ENCODE results near the gene AATF.

The AATF gene

DNA sequence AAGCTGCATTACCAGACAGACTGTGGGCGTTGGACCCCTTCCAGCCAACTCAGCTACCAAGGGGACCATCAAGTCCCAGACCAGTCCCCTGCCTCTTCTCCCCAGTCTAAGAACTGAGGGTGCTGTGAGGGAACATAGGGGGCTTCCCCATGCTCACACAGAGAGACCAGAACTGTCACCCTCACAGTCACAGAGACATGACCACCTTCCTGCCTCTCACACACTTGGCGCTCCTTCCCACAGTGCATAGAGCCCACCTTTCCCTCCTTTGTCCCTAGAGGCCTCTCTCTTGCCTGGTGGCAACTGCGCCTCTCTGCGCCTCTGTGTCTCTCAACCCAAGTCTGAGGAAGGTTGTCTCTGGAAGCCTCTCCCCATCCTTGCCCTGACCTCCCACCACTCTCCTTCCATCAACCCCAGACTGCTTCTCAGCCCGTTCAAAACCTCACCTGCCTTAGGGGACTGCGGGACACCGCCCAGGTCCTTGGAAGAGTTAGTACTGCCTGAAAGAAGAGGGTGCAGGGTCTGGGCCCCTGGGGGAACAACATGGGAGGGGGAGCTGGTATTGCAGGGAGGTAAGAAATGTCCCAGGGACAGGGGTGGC, 17.6 kb upstream of the AATF start:
- DNase-seq = no peak

DNA sequence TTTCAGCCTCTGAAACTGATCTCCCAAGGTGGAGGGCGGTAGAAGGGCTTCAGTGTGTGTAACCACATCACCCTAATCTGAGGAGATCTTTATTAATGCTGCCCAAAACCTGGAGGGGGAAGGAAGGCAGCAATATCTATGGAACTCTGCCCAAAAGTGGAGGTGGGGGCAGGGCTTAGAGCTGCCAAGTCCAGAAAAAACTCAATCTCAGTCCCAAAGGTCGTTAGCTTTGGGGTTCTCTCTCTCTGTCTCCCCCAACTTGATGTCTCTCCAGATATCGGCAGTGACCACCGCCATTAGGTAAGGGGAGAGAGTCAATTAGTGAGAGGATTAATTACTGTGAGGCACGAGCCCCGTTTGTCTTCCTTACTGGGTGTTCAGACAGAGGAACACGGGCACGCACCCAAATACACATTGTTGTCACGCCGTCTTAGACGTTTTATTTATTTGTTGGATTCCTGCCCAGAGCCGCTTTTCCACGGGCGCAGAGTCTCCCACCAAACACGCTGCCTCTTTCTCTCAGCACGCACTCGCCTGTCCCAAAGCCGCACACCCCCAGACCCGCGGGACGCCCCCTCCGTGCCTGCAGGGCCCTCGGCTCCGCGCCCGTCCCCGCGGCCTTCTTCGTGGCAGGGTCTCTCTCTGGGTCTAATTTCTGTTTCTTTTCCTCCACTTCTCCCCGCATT, 16.9 kb upstream of the AATF start:
- no peak for DNase-seq

DNA sequence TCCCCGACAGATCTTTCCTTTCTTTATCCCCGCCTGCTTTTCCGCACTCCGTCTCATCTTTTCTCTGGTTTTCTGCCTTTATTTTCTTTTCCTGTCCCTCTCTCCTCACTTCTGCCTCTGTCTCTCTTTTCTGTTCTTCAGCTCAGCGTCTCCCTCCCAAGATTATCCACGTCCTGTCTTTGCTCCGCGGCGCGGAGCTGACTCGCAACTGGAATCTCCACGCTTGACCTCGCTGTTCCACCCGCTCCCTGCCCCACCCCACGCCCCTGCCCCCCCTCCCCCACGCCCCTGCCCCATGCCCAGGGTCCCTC, 16.4 kb upstream of the AATF start:
- DNase-seq = no peak

DNA sequence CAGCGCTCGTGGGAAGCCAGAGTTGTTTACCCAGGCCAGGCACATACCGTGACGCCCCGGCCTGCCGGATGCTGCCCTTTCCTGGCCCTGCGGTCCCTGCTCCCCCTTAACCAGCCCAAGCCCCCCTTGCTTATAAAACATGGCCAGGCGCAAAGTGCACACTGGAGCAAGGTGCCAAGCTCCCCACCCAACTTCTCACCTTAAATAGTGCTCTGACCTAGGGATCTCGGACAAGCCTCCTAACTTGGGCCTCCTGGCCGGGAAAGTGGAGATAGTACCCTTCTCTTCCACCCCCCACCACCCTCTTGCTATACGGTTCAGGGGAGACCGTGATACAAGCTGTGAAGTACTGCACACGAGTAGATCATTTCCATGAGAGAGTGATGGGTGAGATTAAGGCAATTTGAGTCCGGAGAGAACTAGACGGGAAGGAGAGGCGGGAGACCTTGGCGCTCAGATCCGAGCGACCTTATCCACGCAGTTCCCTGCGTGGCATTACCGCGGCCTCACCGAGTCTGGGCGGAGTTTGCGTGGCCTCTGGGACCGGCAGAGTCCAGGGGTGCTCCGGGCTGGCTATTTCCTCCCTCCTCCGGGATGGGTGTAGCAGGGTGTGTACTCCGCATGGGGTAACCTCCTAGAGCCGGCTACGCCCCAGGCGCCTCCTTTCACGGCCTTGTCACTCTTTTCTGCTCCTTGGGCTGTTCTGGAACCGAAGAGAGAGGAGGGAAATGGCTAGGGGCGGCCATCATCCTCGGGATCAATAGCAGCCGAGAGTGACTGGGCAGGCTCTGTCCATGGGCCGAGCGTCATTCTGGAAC, 15.9 kb upstream of the AATF start:
- no peak for DNase-seq

DNA sequence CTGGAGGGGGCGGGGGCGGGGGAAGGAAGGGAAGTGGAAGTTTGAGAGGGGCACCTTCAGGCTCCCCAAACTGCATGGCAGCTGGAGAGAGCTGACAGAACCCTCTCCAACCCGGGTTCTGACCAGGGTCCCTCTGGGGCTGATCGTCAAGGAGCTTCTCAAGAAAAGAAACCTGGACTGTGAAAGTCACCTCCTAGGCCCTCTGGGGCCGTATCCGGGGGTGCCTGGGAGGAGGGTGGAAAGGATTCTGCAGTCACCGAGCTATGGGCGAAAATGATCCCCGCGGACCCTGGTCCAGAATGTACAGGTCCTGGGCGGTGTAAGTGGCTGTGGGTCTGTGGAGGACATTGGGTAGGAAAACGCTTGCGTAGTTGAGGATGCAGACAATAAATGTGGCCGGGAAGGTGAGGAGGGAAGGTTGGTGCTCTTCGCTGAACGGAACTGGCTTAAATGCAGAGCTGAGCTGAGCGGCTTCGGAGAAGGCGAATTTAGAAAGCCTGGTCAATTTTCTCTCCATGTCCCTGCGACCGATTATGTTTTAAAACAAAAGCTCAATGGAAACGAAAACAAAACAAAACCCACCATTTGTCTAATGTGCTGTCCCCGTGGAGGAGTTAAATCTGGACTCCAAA, 15.1 kb upstream of the AATF start:
- no peak for DNase-seq

DNA sequence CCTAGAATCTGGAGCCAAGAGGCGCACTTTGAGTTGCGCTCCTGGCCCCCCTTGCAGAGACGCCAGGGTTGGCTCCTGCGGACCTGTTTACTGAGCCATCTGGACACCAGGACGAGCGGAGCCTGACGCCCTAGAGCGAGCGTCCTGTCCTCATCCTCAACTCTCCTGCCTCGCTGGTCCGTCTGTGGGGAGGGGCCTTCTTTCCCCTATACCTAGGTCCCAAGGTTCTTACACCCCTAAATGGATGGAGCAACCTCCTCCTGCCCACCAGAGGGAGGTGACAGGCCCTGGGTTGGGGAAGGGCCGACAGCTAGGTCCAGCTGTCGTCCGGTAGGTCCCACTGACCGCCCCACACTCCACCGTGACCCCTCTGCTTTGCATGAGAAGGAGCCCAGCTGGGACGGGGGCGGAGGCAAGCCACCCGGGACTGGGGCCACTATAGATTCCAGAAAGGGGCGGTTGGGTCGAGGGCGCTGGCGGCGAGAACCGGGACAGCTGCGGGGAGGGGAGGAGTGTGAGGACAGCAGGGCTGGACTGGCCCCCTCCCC, 14.5 kb upstream of the AATF start:
- peak; percentile 32 for DNase-seq

DNA sequence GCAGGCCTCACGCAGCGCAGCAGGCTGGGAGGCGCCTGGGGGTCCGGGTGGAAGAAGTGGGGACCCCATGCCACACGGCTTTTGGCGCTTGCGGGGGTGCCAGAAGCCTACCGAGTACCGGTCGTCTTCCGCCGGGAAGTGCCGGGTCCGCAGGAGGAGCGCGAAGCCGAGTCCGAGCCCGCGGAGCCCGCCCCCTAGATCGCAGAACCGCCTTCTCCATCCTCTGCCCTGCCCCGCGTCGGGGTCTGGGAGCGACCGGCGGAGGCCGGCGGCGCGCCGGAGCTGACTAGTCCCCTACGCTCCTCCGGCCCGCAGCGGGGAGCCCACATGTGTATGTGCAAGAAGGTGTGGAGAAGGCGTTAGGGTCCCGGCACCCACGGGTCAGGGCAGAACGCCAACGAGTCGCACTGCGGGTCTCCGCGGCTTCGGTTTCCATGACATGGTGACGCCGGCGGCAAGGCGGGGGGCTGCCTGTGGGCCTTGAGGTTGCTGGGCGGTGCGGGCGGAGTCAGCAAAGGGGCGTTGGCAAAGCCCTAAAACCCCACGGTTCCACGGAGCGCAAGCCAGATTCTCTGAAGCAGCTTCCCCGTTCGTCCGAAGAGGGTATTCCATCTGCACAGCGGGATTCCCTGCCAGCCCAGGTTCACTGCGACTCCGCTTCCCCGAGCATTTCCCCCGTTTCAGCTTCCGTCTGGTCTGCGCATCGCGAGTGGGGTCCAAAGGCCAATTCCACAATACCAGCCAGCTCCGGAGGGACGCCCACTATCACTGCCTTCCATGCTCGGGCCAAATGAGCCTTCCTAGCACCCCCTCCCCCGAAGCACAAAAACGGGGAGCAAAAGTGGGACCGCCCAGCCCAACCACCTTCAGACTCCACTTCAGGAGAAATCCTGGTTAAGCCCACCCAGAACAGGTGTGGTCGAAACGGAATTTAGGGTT, 13.8 kb upstream of the AATF start:
- peak; percentile 52 for DNase-seq

DNA sequence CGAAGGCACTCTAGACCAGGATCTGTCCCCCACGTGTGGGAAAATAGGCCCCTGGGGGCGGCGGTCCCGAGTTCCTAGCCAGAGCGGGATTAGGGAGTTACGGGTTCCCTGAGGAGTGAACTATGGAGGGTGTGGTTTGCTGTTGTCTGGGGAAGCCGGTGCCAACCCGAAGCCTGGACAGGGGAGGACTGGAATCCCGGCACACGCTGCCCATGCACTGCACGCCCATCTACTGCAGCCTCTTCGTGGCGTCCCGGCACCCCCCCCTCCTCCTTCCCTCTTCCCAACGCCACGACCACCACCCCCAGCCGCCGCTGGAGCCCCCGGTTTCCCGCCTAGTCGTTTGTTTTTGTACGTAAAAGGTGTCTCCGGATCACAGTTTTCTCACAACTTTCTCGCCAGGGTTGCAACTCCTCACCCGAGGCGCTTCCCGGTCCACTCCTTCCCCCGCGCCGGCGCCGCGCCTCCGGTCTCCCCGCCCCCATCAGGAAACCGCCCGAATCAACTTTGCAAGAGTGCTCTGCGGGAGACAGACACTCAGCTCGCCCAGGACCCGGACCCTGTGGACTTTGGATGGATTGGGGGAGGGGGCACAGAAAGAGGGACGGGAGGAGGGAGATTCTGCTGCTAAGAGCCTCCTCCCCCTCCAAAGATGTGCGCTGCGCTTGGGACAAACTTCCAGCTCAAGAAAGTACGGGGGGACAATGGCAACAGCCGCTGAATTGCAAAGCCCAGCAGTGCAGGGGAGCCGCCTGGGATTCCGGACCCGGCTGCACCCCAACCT, 12.9 kb upstream of the AATF start:
- peak; percentile 37 for DNase-seq

DNA sequence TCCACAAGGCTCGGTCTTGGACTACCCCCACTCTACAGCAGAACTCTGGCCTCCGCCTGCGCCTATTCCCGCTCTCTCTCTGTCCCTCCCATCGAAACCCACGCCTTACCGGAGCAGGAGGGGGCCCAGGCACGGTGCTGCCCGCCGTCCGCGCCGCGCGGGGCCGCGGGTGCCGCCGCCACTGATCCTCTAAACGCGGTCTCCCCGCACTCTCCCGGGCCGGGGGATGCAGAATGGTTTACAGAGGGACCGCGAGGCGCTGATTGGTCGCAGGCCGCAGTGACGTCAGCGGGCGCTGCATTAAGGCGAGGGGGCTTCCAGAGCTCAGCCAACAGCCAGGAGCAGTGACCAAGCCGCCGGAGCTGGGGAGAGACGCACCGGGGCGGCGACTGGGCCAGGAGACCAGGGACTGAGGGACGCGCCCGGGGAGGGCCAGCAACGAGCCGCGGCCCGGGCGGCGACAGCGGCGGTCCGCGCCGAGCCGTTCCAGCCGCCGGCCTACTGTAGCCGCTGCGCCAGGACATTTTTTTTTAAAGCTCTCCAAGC, 12.2 kb upstream of the AATF start:
- DNase-seq = peak; percentile 50

DNA sequence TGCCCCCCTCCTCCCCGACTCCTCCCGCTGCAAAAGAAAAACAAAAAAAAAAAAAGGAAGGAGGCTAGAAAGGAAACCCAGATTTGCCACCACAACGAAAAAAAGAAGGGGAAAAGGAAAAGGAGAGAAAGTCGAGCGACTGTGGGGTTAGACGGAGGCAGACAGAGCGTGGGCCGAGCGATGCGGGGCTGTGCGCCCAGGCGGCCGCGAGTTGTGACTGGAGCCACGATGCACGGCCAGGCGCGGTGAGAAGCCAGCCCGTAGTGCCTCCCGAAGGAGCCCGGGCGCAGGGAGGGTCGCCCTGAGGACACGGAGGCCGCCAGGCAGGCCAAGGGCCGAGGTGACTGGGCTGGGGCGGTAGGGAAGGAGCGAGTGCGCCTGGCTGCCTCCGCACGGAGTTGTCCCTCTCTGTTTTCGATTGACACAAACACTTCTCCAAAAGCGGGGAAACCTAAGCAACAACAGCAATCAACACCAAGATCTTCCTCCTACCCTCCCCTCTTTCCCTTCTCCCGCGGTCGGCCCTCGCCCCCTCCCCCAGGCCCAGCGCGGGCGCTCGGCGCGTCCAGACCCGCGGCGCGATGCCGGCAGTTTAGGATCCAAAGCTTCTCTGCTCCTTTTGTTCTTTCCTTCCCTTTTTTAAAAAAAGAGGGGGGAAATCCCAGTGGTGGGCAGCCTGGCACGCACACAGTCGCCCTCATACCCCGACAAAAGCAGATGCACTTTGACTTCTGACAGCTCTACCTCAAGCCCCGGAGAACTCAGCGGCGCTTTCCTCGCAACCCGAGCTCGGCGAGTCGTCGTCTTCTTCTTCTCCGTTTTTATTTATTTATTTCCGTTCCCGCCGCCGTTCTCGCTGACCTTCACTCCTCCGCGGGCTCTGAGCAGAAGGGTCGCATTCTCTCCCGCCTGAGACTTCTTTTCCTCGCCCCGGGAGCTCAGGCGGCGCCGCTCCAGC, 11.5 kb upstream of the AATF start, which contains the start of gene LHX1:
TSS of gene LHX1 (plus strand) at position 475 of the 958 bp plus-strand sequence. CDS start 723 bp downstream, outside the sequence.
- peak; percentile 39 for DNase-seq

DNA sequence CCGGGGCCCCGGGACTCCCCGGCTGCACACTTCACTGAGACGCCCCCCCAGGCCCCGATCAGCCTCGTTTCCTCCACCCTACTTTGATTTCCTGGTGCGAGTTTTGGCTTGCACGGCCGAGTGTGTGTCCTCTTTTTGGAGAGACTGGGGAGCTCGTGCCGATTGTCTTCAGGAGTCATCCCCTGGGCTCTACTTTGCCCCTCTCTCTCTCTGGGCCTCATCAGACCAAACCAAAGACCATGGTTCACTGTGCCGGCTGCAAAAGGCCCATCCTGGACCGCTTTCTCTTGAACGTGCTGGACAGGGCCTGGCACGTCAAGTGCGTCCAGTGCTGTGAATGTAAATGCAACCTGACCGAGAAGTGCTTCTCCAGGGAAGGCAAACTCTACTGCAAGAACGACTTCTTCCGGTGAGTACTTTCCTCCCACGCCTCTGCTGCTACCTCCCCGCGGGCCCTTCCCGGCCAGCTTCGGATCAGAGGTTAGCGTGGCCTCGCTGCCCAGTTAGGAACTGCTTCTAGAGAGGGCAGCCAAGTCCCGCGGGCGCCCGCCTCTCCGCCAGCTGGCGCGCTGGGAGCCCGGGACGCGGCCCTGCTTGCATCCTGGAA, 10.7 kb upstream of the AATF start:
- DNase-seq = peak; percentile 53

DNA sequence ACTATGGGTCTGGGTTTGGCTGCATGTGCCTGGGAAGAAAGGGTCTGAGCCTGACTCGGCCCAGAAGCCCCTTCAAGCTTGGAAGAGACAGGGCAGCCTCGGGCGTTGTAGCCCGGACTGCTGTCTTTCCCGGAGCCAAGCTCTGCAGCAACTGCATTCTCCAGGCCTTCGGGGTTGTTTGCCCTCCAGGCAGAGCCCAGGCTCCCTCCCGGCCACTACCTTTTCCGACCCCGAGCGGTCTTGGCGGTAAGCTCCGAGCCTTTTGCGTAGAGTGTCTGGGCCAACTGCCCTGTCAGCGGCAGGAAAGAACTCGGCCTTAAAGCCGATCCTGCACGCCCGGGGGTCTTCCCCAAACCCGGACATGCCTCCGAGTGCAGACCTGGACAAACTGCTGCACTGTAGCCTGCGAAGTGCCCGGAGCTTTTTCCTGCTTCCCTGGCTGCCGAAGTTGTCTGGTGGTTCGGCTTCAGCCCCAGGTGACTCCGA, 10.1 kb upstream of the AATF start:
- DNase-seq = peak; percentile 37

DNA sequence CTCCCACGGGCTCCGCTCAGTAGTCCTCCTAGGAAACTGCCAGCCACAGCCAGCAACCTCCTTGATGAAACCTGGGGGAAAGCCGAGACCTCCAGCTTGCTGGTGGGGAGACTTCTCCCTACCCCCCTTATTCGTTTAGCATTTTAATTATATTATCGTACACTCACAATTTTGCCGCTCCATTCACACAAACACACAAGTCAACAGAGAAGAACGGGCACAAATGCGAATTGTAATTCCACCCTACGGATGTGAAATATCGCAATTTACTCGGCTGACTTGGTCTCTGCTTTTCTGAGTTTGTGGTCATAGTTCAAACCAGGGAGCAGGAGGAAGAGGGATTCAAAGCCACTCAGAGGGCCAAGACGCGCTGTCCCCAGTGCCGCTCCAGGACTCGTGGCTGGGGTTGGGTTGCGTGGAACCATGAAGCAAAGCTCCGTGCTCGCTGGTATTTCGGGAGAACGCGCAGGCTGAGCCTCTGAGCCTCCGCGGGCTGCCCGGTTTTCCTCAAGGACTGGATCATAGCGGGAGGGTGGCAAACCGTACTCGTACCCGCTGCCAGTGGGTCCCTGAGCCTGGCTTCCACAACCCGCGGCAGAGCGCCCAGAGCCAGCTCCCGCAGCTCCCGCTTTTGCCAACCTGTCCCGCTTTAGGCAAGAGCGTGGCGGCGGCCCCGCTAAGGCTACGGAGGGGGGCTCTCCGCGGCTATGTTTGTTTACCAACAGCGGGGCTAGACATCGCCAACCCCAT, 9.5 kb upstream of the AATF start:
- DNase-seq = peak; percentile 33

DNA sequence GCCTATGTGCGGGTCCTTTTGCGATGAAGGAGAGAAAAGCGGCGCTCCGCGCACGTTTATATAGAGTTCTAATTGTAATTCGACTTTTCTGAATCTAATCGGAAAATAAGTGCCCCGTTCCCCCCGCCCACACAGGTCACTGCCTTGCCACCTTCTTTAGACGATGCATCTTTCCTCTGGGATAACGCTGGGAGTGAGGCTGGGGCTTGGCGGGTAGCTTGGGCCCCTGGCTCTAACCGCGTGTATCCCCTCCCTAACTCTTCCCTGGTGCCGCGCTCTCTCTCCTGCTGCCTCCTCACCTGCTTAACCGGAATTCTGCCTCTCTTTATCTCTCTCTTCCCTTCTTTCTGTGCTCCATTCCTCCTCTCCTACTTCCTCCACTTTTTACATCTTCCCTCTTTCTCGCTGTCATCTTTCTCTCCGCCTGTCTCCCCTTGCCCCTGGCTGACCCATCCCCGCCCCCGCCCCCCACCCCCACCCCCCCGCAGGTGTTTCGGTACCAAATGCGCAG, 8.9 kb upstream of the AATF start:
- DNase-seq = peak; percentile 32

DNA sequence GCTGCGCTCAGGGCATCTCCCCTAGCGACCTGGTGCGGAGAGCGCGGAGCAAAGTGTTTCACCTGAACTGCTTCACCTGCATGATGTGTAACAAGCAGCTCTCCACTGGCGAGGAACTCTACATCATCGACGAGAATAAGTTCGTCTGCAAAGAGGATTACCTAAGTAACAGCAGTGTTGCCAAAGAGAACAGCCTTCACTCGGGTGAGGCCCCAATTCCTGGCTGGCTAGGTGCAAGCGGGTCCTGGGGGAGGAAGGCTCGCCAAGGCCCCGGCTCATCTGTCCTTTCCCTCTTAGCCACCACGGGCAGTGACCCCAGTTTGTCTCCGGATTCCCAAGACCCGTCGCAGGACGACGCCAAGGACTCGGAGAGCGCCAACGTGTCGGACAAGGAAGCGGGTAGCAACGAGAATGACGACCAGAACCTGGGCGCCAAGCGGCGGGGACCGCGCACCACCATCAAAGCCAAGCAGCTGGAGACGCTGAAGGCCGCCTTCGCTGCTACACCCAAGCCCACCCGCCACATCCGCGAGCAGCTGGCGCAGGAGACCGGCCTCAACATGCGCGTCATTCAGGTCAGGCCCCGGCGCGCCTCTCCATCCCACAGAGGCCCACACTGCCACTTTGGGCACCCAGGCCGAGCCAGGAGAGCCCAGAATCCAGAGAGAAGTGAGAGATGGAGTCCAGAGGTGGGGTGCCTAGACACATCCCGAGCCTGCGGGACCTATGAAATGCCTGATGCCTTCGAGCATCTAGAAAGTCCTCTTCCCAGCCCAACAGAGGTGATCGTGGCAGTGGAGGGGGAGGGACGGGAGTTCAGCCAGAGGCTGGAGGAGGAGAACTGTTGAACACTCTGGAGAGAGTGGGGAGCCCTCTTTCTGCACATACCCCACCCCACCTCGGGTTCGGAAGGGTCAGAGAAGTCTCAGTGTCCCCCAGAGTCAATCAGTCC, 8.2 kb upstream of the AATF start:
- peak; percentile 26 for DNase-seq

DNA sequence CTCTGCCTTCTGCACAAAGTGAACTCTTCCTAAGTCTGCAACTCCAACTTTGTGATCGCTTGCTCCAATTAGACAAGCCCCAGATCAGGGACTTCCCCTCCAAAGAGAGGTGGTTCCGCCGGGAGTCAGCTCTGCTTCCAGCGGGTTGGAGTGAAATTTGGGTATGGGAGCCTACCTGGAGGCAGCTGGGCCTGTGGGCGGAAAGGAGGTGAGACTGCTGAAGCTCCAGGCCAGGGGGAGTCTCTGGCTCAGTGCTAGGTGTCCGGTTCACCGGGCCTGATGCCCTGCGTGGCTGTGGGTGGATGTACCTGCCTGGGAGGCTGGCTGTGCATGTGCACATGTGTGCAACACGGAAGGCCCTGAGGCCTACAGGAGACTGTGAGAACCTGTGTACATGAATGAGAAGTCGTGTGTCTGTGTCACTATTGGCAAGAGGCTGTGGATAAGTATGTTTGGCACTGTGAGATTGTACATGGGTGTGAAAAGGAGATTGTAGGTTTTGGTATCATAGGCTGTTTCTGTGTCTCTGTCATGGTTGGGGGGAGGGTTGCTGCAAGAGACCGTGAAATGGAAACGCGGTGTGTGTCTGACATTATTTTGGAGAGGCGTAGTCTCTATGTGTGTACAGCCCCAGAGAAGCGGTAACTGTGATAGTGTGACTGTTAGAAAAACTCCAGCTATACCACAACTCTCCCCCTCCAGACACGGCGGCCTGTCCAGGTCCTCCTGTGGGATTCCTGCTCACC, 7.3 kb upstream of the AATF start:
- peak; percentile 28 for DNase-seq
